HepG2 (cell line): Measurements from ENCODE around the gene TST.

Experiments
- AFF4 ChIP-seq: sonication (generic); formaldehyde crosslinking; IDR thresholded peaks from 2 replicates; pipeline ENCODE4 v1.4.0; 2020; ENCODE audit warnings: missing genetic modification reagents
- CBX2 ChIP-seq, 2 experiments: fragments of 200-600 bp in 1 of 2; sonication (generic); formaldehyde crosslinking in 1 of 2; IDR thresholded peaks; 2 replicates each; pipeline versions ENCODE4 v1.7.0 to v1.8.1; 2018 to 2022; ENCODE audit warnings: low read depth in 2 of 2, low read length in 1 of 2, mild to moderate bottlenecking in 1 of 2, missing genetic modification reagents in 1 of 2
- CC2D1A ChIP-seq: sonication (generic); formaldehyde crosslinking; IDR thresholded peaks from 2 replicates; pipeline ENCODE4 v1.8.1; 2023; ENCODE audit warnings: mild to moderate bottlenecking, missing genetic modification reagents
- CHD2 ChIP-seq: IDR thresholded peaks from 2 replicates; pipeline ENCODE4 v1.6.1; 2011; ENCODE audit warnings: low read depth, low read length, improper control_type of control experiment
- HDAC6 ChIP-seq: fragments of 200-600 bp; sonication (generic); IDR thresholded peaks from 2 replicates; pipeline ENCODE4 v1.7.0; 2017; ENCODE audit warnings: mild to moderate bottlenecking, antibody characterized with exemption, low read length, low read depth
- SP4 ChIP-seq: sonication (generic); formaldehyde crosslinking; IDR thresholded peaks from 2 replicates; pipeline ENCODE4 v1.8.1; 2023; ENCODE audit warnings: mild to moderate bottlenecking, missing genetic modification reagents
- TAF15 ChIP-seq: fragments of 200-400 bp; formaldehyde crosslinking; IDR thresholded peaks from one replicate; pipeline ENCODE4 v1.6.1; 2018; ENCODE audit warnings: mild to moderate bottlenecking, low read depth, low read length; ENCODE audit not compliant: poor library complexity, severe bottlenecking
- TOPORS ChIP-seq: sonication (generic); formaldehyde crosslinking; IDR thresholded peaks from 2 replicates; pipeline ENCODE4 v1.8.0; 2023; ENCODE audit warnings: mild to moderate bottlenecking, missing genetic modification reagents
- ZFP90 ChIP-seq: sonication (generic); formaldehyde crosslinking; IDR thresholded peaks from 2 replicates; pipeline ENCODE4 v1.8.0; 2022; ENCODE audit warnings: missing genetic modification reagents, mild to moderate bottlenecking, inconsistent platforms, borderline replicate concordance
- ZNF143 ChIP-seq: sonication (generic); formaldehyde crosslinking; IDR thresholded peaks from 2 replicates; pipeline ENCODE4 v1.4.0; 2020; ENCODE audit warnings: missing genetic modification reagents
- ZNF883 ChIP-seq: sonication (generic); formaldehyde crosslinking; IDR thresholded peaks from 2 replicates; pipeline ENCODE4 v1.5.1; 2020; ENCODE audit warnings: mild to moderate bottlenecking, missing genetic modification reagents; ENCODE audit errors: not compliant biosample characterization

GRCh38 chr22:37020192-37020479 lies 889 bp upstream of the TST start:
- no peak for TF ChIP-seq CBX2 (IDR thresholded peaks at IDR 0.05; ENCODE audit: low read depth, low read length)
- no peak for TF ChIP-seq CBX2 (CRISPR knock-in tag; IDR thresholded peaks at IDR 0.05; ENCODE audit: low read depth)
- TF ChIP-seq SP4 (CRISPR knock-in tag): no peak
- TF ChIP-seq ZNF883: no peak
- TF ChIP-seq TOPORS: no peak
- no peak for TF ChIP-seq ZNF143
- TF ChIP-seq CHD2: no peak
- no peak for TF ChIP-seq TAF15
- no peak for TF ChIP-seq CC2D1A
- TF ChIP-seq AFF4 (CRISPR knock-in tag): no peak
- TF ChIP-seq HDAC6: no peak
- TF ChIP-seq ZFP90 (CRISPR knock-in tag): no peak
